Measurements from ENCODE around the gene PMEL. TPM values are rescaled to one million over a fixed set of nuclear protein-coding genes. Genes with fewer than 3 reads are reported as not detected.

The PMEL gene
- total RNA-seq, 1 donor = 0.27 TPM

- TF ChIP-seq CTCF (IDR thresholded peaks at IDR 0.05; ENCODE audit: insufficient read depth, low read length) = no peak
- DNase-seq (ENCODE audit: low read depth) = no peak
- no peak overlapping the region for H3K4me3 ChIP-seq (ENCODE audit: low read depth, low read length)
Observed at GRCh38 chr12:55963760-55964159, 2.1 kb downstream of the PMEL start.

- H3K4me3 ChIP-seq (ENCODE audit: low read depth, low read length) = no peak overlapping the region
- DNase-seq (ENCODE audit: low read depth) = no peak
- TF ChIP-seq CTCF (IDR thresholded peaks at IDR 0.05; ENCODE audit: insufficient read depth, low read length) = no peak
Observed at GRCh38 chr12:55957106-55957859, 8.6 kb downstream of the PMEL start.

- H3K4me3 ChIP-seq (ENCODE audit: low read depth, low read length) = no peak overlapping the region
- DNase-seq (ENCODE audit: low read depth) = peak; percentile 67
Observed at GRCh38 chr12:55955800-55956508, 9.9 kb downstream of the PMEL start.

GRCh38 chr12:55955344-55955743 lies 10.5 kb downstream of the PMEL start:
- H3K4me3 ChIP-seq (ENCODE audit: low read depth, low read length) = no peak overlapping the region
- DNase-seq (ENCODE audit: low read depth) = no peak
- no peak for TF ChIP-seq CTCF (IDR thresholded peaks at IDR 0.05; ENCODE audit: insufficient read depth, low read length)

More at GRCh38 chr12:55955800-55956508, 9.9 kb downstream of the PMEL start:
- TF ChIP-seq CTCF (IDR thresholded peaks at IDR 0.05; ENCODE audit: insufficient read depth, low read length) = peak; percentile 57

GRCh38 chr12:55946553-55946952 lies 19.3 kb downstream of the PMEL start:
- H3K4me3 ChIP-seq (ENCODE audit: low read depth, low read length) = no peak overlapping the region
- no peak for DNase-seq (ENCODE audit: low read depth)
- TF ChIP-seq CTCF (IDR thresholded peaks at IDR 0.05; ENCODE audit: insufficient read depth, low read length) = no peak

- no peak for TF ChIP-seq CTCF (IDR thresholded peaks at IDR 0.05; ENCODE audit: insufficient read depth, low read length)
- H3K4me3 ChIP-seq (ENCODE audit: low read depth, low read length) = no peak overlapping the region
- no peak for DNase-seq (ENCODE audit: low read depth)
Observed at GRCh38 chr12:55942577-55943136, 23.2 kb downstream of the PMEL start.

All from fibroblast of the aortic adventitia (primary cell).